SK-N-SH treated with all-trans-retinoic acid at 6 μM for 48 hours (cell line): Measurements from ENCODE around the gene ATP1A3.

Experiments
- CSRNP3 ChIP-seq: fragments of 250-450 bp; sonication (Bioruptor Pico); IDR thresholded peaks from 2 replicates; pipeline ENCODE4 v1.5.1; 2021; ENCODE audit warnings: mild to moderate bottlenecking, moderate library complexity
- RARB ChIP-seq: fragments of 250-450 bp; sonication (Bioruptor Pico); IDR thresholded peaks from 2 replicates; pipeline ENCODE4 v1.8.0; 2021; ENCODE audit warnings: mild to moderate bottlenecking, moderate library complexity

GRCh38 chr19:41984961-41985360 lies 9.1 kb downstream of the ATP1A3 start:
- TF ChIP-seq CSRNP3 (CRISPR knock-in tag) = no peak
- TF ChIP-seq RARB (CRISPR knock-in tag) = no peak
